Measurements from ENCODE around the gene SLC39A11. TPM values are rescaled to one million over a fixed set of nuclear protein-coding genes. Genes with fewer than 3 reads are reported as not detected.

The SLC39A11 gene
- total RNA-seq, 1 experiment from 2014 or later: 18.6 TPM

DNA sequence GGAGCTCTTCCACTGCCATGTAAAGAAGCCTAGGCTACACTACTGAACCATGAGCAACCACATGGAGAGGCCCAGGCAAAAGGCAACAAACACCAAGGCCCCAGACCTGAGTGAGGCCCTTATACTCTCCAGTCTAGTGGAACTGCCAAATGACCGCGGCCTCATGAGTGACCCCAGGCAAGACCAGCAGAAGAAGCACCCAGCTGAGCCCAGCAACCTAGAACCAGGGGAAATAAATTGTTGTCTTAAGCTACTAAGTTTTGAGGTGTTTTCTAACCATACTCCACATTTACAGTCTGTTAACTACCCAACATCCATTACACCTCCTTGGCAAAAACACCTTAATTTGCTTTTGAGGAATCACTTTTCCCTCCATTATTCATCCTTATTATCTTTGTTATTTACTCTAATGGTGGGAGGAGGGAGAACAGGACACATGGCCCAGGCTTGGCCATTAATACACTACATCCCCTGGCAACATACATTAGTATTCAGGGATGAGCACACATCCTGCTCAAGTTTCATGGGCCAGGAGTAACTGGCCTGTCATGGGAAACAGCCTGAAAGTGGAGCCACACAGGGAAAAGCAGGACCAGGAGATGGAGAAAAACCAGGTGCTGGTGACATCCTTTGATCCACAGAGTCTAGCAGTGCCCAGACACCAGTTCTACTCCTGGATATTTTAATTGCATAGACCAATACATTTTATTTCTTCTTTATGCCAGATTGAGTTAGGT, 26.2 kb downstream of the SLC39A11 start:
- Histone ChIP-seq H3K4me3 (ENCODE audit: low read depth, low read length, poor library complexity, severe bottlenecking) (no peak overlapping the region), H3K9me3 (ENCODE audit: low read depth, low read length, poor library complexity, severe bottlenecking) (no peaks in the 10 kb centered on the region), H3K4me1 (ENCODE audit: insufficient read depth, low read length, poor library complexity, severe bottlenecking) (no peaks in the 10 kb centered on the region), H3K36me3 (ENCODE audit: insufficient read depth, low read length, poor library complexity, severe bottlenecking) (no peaks in the 10 kb centered on the region), H3K27ac (ENCODE audit: low read depth, low read length, poor library complexity, severe bottlenecking) (no peak overlapping the region), H3K27me3 (replicated peaks; ENCODE audit: insufficient read depth, low read depth, low read length, poor library complexity) (no peaks in the 10 kb centered on the region)
- no peak for DNase-seq (ENCODE audit: low spot score)
- intact Hi-C loops (cut with micrococcal nuclease; ENCODE audit: unreplicated experiment): no loop called here
- no TSS peak for BruUV-seq (replicated peaks)
- ChIA-PET CTCF (no interaction called here), POLR2A (ENCODE audit: low non-redundant PET) (no interaction called here)
- TF ChIP-seq, protein P1, sequence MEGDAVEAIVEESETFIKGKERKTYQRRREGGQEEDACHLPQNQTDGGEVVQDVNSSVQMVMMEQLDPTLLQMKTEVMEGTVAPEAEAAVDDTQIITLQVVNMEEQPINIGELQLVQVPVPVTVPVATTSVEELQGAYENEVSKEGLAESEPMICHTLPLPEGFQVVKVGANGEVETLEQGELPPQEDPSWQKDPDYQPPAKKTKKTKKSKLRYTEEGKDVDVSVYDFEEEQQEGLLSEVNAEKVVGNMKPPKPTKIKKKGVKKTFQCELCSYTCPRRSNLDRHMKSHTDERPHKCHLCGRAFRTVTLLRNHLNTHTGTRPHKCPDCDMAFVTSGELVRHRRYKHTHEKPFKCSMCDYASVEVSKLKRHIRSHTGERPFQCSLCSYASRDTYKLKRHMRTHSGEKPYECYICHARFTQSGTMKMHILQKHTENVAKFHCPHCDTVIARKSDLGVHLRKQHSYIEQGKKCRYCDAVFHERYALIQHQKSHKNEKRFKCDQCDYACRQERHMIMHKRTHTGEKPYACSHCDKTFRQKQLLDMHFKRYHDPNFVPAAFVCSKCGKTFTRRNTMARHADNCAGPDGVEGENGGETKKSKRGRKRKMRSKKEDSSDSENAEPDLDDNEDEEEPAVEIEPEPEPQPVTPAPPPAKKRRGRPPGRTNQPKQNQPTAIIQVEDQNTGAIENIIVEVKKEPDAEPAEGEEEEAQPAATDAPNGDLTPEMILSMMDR (conservative IDR thresholded peaks at IDR 0.05; ENCODE audit: low read depth, low read length): no peak
- no peak for TF ChIP-seq EZH2 (IDR thresholded peaks at IDR 0.05; ENCODE audit: borderline replicate concordance, low read depth, low read length, poor library complexity, severe bottlenecking)

DNA sequence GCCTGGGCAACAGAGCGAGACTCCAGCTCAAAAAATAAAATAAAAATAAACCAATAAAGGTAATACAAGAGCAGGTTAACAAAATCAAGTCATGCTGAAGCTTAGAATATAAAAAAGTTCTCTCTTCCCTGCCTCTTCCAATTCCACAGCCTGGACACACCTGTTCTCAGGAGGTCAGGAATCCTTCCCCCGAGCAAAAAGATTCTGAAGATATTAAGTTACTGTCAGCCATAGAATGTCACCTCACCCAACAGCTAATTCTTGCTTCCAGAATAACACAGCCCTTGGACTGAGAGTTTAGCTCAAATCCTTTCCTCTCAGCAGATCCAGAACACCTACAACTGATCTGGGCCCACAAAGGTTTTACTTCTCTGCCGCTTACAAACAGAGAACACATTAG, 27.1 kb downstream of the SLC39A11 start:
- CTCF ChIA-PET: no interaction called here
- Histone ChIP-seq H3K36me3 (ENCODE audit: insufficient read depth, low read length, poor library complexity, severe bottlenecking) (no peaks in the 10 kb centered on the region), H3K4me3 (ENCODE audit: low read depth, low read length, poor library complexity, severe bottlenecking) (no peak overlapping the region), H3K27me3 (replicated peaks; ENCODE audit: insufficient read depth, low read depth, low read length, poor library complexity) (no peaks in the 10 kb centered on the region), H3K27ac (ENCODE audit: low read depth, low read length, poor library complexity, severe bottlenecking) (no peak overlapping the region), H3K4me1 (ENCODE audit: insufficient read depth, low read length, poor library complexity, severe bottlenecking) (no peaks in the 10 kb centered on the region), H3K9me3 (ENCODE audit: low read depth, low read length, poor library complexity, severe bottlenecking) (no peaks in the 10 kb centered on the region)
- no peak for DNase-seq (ENCODE audit: low spot score)
- TF ChIP-seq, protein P1 (conservative IDR thresholded peaks at IDR 0.05; ENCODE audit: low read depth, low read length): no peak
- no peak for TF ChIP-seq EZH2 (IDR thresholded peaks at IDR 0.05; ENCODE audit: borderline replicate concordance, low read depth, low read length, poor library complexity, severe bottlenecking)
- no TSS peak for BruUV-seq (replicated peaks)
- POLR2A ChIA-PET (ENCODE audit: low non-redundant PET): no interaction called here
- intact Hi-C loops (cut with micrococcal nuclease; ENCODE audit: unreplicated experiment): no loop called here

DNA sequence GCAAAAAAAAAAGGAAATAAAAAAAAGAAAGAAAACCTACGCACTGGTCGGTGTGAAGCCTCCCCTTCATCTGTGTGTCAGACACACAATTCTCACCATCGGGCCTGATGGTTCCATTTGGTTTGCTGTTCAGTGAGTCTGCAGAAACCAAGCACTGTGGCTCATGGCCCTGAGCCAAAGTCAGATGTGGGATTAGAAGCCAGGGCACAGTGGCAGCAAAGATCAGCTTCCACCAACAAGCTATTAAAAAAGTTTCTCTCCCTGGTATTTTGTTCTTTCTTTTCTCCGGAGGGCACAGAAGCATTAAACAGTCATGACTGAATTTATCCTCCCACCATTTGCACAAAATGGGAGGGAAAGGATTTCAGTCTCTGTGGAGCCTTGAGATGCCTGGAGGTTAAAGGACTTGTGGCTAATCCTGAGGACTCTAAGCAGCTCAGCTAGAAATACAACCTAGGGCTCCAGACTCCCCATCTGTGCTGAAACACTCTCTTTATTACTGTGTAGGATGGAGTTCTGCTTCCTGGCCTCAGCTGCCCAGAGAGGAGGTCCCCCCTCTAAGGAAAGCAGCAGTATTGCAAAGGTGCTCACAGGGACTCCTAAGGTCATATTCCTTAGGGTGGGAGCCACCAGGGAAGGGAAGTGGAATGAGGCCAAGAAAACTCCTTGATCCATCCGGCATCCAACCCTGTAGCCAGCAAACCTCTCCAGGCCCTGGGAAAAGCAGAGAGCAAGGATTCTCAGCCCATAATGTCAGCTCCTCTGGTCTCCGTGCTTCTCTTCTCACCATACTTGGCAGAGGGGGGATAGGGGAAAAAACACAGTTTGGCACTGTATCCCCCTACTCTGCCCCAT, 28.2 kb downstream of the SLC39A11 start:
- H3K27me3 ChIP-seq (replicated peaks; ENCODE audit: insufficient read depth, low read depth, low read length, poor library complexity): no peaks in the 10 kb centered on the region
- H3K9me3 ChIP-seq (ENCODE audit: low read depth, low read length, poor library complexity, severe bottlenecking): no peaks in the 10 kb centered on the region
- no peak for TF ChIP-seq EZH2 (IDR thresholded peaks at IDR 0.05; ENCODE audit: borderline replicate concordance, low read depth, low read length, poor library complexity, severe bottlenecking)
- TF ChIP-seq, protein P1 (conservative IDR thresholded peaks at IDR 0.05; ENCODE audit: low read depth, low read length): no peak
- no TSS peak for BruUV-seq (replicated peaks)
- intact Hi-C loops (cut with micrococcal nuclease; ENCODE audit: unreplicated experiment): no loop called here
- H3K4me3 ChIP-seq (ENCODE audit: low read depth, low read length, poor library complexity, severe bottlenecking): no peak overlapping the region
- H3K27ac ChIP-seq (ENCODE audit: low read depth, low read length, poor library complexity, severe bottlenecking): no peak overlapping the region
- no peak for DNase-seq (ENCODE audit: low spot score)
- no peaks in the 10 kb centered on the region for H3K36me3 ChIP-seq (ENCODE audit: insufficient read depth, low read length, poor library complexity, severe bottlenecking)
- CTCF ChIA-PET: no interaction called here
- POLR2A ChIA-PET (ENCODE audit: low non-redundant PET): no interaction called here
- H3K4me1 ChIP-seq (ENCODE audit: insufficient read depth, low read length, poor library complexity, severe bottlenecking): no peaks in the 10 kb centered on the region
